Measurements from ENCODE around the gene AXL.

DNA sequence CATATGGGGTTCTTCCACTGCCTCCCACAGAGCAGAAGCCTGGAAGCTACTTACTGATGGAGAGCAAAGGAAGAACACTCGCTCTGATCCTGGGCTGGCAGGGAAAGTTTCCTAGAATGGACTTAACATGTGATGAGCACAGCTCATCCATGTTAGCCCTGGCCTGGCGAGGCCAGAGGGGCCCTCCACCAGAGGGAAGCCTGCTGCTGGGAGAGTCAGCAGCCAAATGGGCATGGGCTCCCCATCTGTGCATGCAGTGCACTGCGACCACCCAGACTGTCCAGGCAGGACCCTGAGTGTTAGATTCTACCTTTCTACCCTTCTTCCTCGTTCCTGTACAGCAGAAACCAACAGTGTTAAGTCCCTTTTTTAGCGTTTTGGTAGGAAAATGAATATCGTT, 54.1 kb downstream of the AXL start:
- TF ChIP-seq POLR2AphosphoS5 (IDR thresholded peaks at IDR 0.05; ENCODE audit: low read depth, low read length) (no peak), POLR2A (IDR thresholded peaks at IDR 0.05; ENCODE audit: low read depth, low read length) (no peak), TAF1 (IDR thresholded peaks at IDR 0.05; ENCODE audit: borderline replicate concordance, low read depth, low read length) (no peak)

Measured in GM12892 (cell line).